Sigmoid colon (tissue), 7 donors: Measurements from ENCODE around the gene BPI. TPM values are rescaled to one million over a fixed set of nuclear protein-coding genes. Genes with fewer than 3 reads are reported as not detected.
"Not testable (repeated sequence)": the region's sequence is repeated elsewhere in the genome, so short reads cannot be mapped to it uniquely, and the experiment has no call there.

Source experiments
- DNase-seq: peaks from one replicate; pipeline ENCODE4 v3.0.0-alpha.2; 2019
- H3K27ac ChIP-seq, 4 donors: fragments of 200-600 bp; sonication (generic); one replicate each; pipeline ENCODE4 v1.5.1; 2016 to 2019; ENCODE audit warnings: mild to moderate bottlenecking in 1 of 4
- H3K27me3 ChIP-seq, 3 donors: fragments of 200-600 bp; sonication (generic); one replicate each; pipeline ENCODE4 v1.5.1; 2019; ENCODE audit warnings: mild to moderate bottlenecking in 1 of 3
- H3K36me3 ChIP-seq, 4 donors: fragments of 200-600 bp; sonication (generic); one replicate each; pipeline ENCODE4 v1.5.1; 2016 to 2019
- H3K4me1 ChIP-seq, 4 donors: fragments of 200-600 bp; sonication (generic); one replicate each; pipeline ENCODE4 v1.5.1; 2017 to 2019
- H3K4me3 ChIP-seq, 4 donors: fragments of 200-600 bp; sonication (generic); one replicate each; pipeline ENCODE4 v1.5.1; 2017 to 2019; ENCODE audit warnings: mild to moderate bottlenecking in 2 of 4, moderate library complexity in 1 of 4
- H3K9me3 ChIP-seq, 4 donors: fragments of 200-600 bp in 3 of 4; sonication (generic) in 3 of 4; one replicate each; pipeline versions ENCODE4 v1.5.1 to v1.6.1; 2013 to 2019
- EP300 ChIP-seq, 4 donors: sonication (generic); formaldehyde crosslinking; IDR thresholded peaks; one replicate each; pipeline ENCODE4 v1.6.1; 2017; ENCODE audit warnings: antibody characterized with exemption in 4 of 4
- POLR2A ChIP-seq, 2 donors: fragments of 450-650 bp; IDR thresholded peaks; one replicate each; pipeline ENCODE4 v1.6.1; 2016; ENCODE audit warnings: antibody characterized with exemption in 2 of 2, mild to moderate bottlenecking in 2 of 2, moderate library complexity in 2 of 2
- POLR2AphosphoS5 ChIP-seq, 4 donors: sonication (generic); formaldehyde crosslinking; IDR thresholded peaks; one replicate each; pipeline ENCODE4 v1.6.1; 2017; ENCODE audit warnings: antibody characterized with exemption in 4 of 4
- WGBS, 2 donors: extraction: QIAGEN DNeasy Blood & Tissue Kit; methylation state at CpG; one replicate each; pipeline ENCODE4 v1.1.7; 2013; 5-methylcytosine and 5-hydroxymethylcytosine counted together
- intact Hi-C: fragments of 100-400 bp; cut with DNase I; formaldehyde crosslinking; loops from one replicate; pipeline ENCODE4 v1.15.1; 2023
- polyA plus RNA-seq, 3 donors: library from polyadenylated mRNA; stranded (reverse); fragments of 200-250 nt; gene quantifications; one replicate each; pipeline ENCODE4 v1.2.3, GENCODE V29; 2013
- total RNA-seq, 4 donors: library from RNA; depleted of rRNA; stranded (reverse); fragments of >200 nt; gene quantifications; one replicate each; pipeline ENCODE4 v1.1.0, GENCODE V29; 2016
- TF ChIP-seq, protein P1 (sequence below), 4 experiments: fragments of 450-650 bp in 3 of 4; fragments of 200-600 bp in 1 of 4; IDR thresholded peaks; one replicate each; pipeline ENCODE4 v1.5.1; 2016 to 2019; ENCODE audit warnings: antibody characterized with exemption in 4 of 4, mild to moderate bottlenecking in 3 of 4, moderate library complexity in 2 of 4
- donor health status: healthy with polysubstance abuse.
- donor health status: Bipolar disorder and iron deficiency.
- donor health status: healthy.

Gene BPI
- total and polyA plus RNA-seq, 7 donors, result 0.09 to 0.99 TPM; not detected in 5

DNA sequence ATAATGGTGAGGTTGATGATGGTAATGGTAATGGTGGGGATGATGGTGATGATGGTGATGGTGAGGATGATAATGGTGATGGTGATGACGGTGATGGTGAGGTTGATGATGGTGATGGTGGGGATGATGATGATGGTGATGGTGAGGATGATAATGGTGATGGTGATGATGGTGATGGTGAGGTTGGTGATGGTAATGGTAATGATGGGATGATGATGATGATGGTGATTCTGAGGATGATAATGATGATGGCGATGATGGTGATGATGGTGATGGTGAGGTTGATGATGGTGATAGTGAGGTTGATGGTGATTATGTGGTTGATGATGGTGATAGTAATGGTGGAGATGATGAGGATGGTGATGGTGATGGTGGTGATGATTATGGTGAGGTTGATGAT is 9.7 kb downstream of the BPI start:
- H3K27me3 ChIP-seq, result no peaks in the 10 kb centered on the region
- TF ChIP-seq, protein P1, sequence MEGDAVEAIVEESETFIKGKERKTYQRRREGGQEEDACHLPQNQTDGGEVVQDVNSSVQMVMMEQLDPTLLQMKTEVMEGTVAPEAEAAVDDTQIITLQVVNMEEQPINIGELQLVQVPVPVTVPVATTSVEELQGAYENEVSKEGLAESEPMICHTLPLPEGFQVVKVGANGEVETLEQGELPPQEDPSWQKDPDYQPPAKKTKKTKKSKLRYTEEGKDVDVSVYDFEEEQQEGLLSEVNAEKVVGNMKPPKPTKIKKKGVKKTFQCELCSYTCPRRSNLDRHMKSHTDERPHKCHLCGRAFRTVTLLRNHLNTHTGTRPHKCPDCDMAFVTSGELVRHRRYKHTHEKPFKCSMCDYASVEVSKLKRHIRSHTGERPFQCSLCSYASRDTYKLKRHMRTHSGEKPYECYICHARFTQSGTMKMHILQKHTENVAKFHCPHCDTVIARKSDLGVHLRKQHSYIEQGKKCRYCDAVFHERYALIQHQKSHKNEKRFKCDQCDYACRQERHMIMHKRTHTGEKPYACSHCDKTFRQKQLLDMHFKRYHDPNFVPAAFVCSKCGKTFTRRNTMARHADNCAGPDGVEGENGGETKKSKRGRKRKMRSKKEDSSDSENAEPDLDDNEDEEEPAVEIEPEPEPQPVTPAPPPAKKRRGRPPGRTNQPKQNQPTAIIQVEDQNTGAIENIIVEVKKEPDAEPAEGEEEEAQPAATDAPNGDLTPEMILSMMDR (IDR thresholded peaks at IDR 0.05), result no peak
- TF ChIP-seq POLR2AphosphoS5 (IDR thresholded peaks at IDR 0.05) (no peak), POLR2A (IDR thresholded peaks at IDR 0.05) (no peak), EP300 (IDR thresholded peaks at IDR 0.05) (no peak)
- H3K9me3 ChIP-seq, result no peaks in the 10 kb centered on the region
- no peak overlapping the region for H3K4me3 ChIP-seq
- no peak overlapping the region for H3K27ac ChIP-seq
- H3K4me1 ChIP-seq, result no peaks in the 10 kb centered on the region
- no peak for DNase-seq
- WGBS, 2 donors, result 97% methylated on average over 2 of the region's 2 CpGs
- intact Hi-C loops, result no loop called here
- H3K36me3 ChIP-seq, result no peaks in the 10 kb centered on the region

DNA sequence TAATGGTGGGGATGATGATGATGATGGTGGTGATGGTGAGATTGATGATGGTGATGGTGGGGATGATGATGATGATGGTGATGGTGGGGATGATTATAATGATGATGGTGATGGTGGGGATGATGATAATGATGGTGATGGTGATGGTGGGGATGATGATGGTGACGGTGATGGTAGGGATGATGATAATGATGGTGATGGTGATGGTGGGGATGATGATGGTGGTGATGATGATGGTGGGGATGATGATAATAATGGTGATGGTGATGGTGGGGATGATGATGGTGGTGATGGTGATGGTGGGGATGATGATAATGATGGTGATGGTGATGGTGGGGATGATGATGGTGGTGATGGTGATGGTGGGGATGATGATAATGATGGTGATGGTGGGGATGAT is 10.4 kb downstream of the BPI start:
- intact Hi-C loops, H3K4me3 ChIP-seq, H3K36me3 ChIP-seq, H3K9me3 ChIP-seq, DNase-seq, H3K4me1 ChIP-seq, H3K27me3 ChIP-seq, H3K27ac ChIP-seq: not testable (repeated sequence)
- 96 to 97% methylated on average over 1 of the region's 1 CpG for WGBS, 2 donors

DNA sequence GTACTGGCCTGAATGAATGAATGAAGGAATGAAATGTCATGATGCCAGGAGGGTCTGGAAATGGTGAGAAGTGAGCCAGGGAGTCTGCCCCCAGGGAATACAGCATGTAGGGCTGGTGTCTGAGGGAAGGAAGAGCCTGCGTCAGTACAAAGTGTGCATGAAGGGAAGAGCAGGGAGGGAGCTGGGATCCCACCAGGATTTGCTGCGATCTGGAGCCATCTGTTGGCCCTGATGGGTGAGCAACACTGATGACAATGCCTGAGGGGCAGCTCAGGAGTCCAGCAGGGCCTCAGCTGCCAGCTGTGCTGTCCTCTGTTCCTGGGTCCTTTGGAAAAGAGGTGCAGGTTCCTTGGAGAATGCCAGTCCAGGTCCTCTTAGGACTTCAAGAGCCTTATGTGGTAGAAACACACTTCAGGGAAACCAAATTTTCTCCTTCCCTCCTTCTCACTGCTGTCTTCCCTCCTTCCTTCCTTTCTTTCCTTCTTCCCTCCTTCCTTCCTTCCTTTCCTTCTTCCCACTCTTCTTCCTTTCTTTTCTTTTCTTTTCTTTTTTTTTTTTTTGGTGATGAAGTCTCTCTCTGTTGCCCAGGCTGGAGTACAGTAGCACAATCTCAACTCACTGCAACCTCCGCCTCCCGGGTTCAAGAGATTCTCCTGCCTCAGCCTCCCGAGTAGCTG is 11.5 kb downstream of the BPI start:
- H3K9me3 ChIP-seq, result no peaks in the 10 kb centered on the region
- no peaks in the 10 kb centered on the region for H3K36me3 ChIP-seq
- 67 to 70% methylated on average over 5 of the region's 5 CpGs for WGBS, 2 donors
- H3K27me3 ChIP-seq, result peaks cover 0 to 8% (median 0%) of the 10 kb centered on the region in 3 donors
- no peak overlapping the region for H3K27ac ChIP-seq
- H3K4me3 ChIP-seq, result no peak overlapping the region
- intact Hi-C loops, result no loop called here
- DNase-seq, result no peak
- TF ChIP-seq, protein P1 (IDR thresholded peaks at IDR 0.05), result no peak
- TF ChIP-seq EP300 (IDR thresholded peaks at IDR 0.05) (no peak), POLR2AphosphoS5 (IDR thresholded peaks at IDR 0.05) (no peak), POLR2A (IDR thresholded peaks at IDR 0.05) (no peak)
- no peaks in the 10 kb centered on the region for H3K4me1 ChIP-seq

DNA sequence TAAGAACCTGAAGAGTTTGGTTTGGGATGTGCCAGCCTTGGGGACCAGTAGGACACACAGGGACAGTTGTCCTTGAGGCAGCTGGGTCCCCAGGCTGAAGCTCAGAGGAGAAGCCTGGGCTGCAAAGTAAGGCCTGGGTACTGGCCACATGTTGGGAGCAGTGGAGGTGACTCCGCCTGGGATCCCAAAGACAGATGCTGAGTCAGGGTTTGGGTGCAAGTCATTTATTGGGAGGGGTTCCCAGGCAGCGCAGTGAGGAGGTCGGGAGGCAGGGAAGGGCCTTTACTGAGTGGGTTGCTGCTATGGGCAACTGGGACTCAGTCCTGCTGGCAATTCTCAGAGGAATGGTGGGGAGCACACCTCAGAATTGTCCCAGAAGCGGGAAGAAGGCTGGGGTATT is 12.4 kb downstream of the BPI start:
- Histone ChIP-seq H3K9me3 (no peaks in the 10 kb centered on the region), H3K4me3 (no peak overlapping the region), H3K27me3 (peaks cover 0 to 8% (median 0%) of the 10 kb centered on the region in 3 donors), H3K27ac (no peak overlapping the region), H3K4me1 (no peaks in the 10 kb centered on the region), H3K36me3 (no peaks in the 10 kb centered on the region)
- WGBS, 2 donors, result 85 to 88% methylated on average over 4 of the region's 4 CpGs
- DNase-seq, result no peak
- TF ChIP-seq POLR2AphosphoS5 (IDR thresholded peaks at IDR 0.05), result no peak
- no peak for TF ChIP-seq EP300 (IDR thresholded peaks at IDR 0.05)
- TF ChIP-seq, protein P1 (IDR thresholded peaks at IDR 0.05), result no peak
- intact Hi-C loops, result no loop called here

DNA sequence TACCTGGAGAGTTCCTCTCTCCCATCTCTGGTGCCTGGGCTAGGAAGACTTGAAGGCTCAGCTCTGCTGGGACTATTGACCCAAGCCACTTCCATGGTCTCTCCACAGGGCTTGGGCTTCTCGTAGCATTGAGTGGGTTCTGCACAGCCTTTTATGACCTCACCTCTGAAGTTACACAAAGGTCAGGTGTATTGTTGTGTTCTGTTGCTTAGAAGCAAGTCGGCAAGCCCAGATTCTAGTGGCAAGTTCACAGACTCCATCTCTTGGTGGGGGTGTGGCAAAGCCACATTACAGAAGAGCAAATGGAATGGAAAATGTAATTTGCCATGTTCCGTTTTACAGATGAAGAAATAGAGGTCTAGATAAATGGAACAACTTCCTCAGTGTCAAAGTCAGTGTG is 13.5 kb downstream of the BPI start:
- WGBS, 2 donors, result 40 to 63% methylated on average over 3 of the region's 3 CpGs
- no peaks in the 10 kb centered on the region for H3K36me3 ChIP-seq
- H3K27ac ChIP-seq, result no peak overlapping the region
- no peaks in the 10 kb centered on the region for H3K9me3 ChIP-seq
- H3K4me3 ChIP-seq, result no peak overlapping the region
- peaks cover 0 to 8% (median 0%) of the 10 kb centered on the region in 3 donors for H3K27me3 ChIP-seq
- intact Hi-C loops, result no loop called here
- no peak for DNase-seq
- no peaks in the 10 kb centered on the region for H3K4me1 ChIP-seq
- no peak for TF ChIP-seq POLR2A (IDR thresholded peaks at IDR 0.05)
- no peak for TF ChIP-seq POLR2AphosphoS5 (IDR thresholded peaks at IDR 0.05)
- TF ChIP-seq, protein P1 (IDR thresholded peaks at IDR 0.05), result no peak
- TF ChIP-seq EP300 (IDR thresholded peaks at IDR 0.05), result no peak
